HG03280 (cell line): ENCODE results near the gene SSNA1.

Experiments
- ATAC-seq: cut with Tn5 transposase; IDR thresholded peaks from one replicate; pipeline ENCODE4 v1.9.1; 2021; ENCODE audit warnings: mild to moderate bottlenecking, moderate library complexity; ENCODE audit not compliant: unreplicated experiment

Gene SSNA1, protein sequence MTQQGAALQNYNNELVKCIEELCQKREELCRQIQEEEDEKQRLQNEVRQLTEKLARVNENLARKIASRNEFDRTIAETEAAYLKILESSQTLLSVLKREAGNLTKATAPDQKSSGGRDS

DNA sequence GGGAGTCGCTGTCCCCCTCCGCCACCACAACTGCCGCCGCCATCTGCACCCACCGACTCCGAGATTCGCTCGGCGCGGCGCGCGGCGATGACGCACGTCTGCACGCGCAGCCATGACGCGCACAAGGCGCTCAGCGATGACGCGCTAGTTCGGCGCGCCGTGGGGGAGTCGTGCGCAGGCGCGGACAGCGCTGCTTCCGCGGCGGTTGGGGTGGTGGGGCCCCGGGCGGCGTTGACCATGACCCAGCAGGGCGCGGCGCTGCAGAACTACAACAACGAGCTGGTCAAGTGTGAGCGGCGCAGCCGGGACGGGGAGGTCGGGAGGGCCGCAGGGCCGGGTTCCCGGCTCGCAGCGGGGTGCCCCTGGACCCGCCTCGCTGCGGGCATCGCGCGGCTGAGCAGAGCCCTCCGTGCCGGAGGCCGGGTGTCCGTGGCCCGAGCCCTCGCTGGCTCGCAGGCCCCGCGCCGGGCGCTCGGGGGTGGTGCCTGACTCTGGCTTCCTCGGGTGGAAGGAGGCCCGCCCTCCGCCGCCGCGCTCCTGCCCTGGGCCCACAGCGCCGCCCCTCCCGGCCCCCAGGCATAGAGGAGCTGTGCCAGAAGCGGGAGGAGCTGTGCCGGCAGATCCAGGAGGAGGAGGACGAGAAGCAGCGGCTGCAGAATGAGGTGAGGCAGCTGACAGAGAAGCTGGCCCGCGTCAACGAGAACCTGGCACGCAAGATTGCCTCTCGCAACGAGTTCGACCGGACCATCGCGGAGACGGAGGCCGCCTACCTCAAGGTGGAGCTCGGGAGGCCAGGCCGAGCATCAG lies at the start of gene SSNA1, which contains the start of gene ANAPC2:
Gene SSNA1 (plus strand): TSS at position 187 of the 807 bp plus-strand sequence. CDS start 51 bp downstream, at position 238.
Gene ANAPC2 (minus strand): TSS at position 71 of the 807 bp plus-strand sequence. CDS start 28 bp downstream, at position 43.
- peak; percentile 77 for ATAC-seq

DNA sequence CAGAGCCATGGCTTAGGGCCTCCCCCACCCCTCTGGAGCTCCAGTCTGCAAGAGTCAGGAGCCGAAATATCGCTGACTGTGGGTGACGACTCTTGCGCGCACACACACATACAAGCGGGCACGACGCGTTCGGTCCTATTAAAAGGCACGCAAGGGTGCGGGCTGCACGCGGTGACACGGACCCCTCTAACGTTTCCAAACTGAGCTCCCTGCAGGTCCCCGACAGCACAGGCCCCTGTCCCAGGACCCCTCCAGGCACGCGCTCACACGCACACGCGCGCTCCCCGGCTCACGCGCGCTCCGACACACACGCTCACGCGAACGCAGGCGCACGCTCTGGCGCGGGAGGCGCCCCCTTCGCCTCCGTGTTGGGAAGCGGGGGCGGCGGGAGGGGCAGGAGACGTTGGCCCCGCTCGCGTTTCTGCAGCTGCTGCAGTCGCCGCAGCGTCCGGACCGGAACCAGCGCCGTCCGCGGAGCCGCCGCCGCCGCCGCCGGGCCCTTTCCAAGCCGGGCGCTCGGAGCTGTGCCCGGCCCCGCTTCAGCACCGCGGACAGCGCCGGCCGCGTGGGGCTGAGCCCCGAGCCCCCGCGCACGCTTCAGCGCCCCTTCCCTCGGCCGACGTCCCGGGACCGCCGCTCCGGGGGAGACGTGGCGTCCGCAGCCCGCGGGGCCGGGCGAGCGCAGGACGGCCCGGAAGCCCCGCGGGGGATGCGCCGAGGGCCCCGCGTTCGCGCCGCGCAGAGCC lies 49.6 kb upstream of the SSNA1 start, which contains the start of gene GRIN1:
Gene GRIN1 (plus strand): TSS at position 433 of the 746 bp plus-strand sequence. CDS start 333 bp downstream, outside the sequence.
- ATAC-seq, result no peak

DNA sequence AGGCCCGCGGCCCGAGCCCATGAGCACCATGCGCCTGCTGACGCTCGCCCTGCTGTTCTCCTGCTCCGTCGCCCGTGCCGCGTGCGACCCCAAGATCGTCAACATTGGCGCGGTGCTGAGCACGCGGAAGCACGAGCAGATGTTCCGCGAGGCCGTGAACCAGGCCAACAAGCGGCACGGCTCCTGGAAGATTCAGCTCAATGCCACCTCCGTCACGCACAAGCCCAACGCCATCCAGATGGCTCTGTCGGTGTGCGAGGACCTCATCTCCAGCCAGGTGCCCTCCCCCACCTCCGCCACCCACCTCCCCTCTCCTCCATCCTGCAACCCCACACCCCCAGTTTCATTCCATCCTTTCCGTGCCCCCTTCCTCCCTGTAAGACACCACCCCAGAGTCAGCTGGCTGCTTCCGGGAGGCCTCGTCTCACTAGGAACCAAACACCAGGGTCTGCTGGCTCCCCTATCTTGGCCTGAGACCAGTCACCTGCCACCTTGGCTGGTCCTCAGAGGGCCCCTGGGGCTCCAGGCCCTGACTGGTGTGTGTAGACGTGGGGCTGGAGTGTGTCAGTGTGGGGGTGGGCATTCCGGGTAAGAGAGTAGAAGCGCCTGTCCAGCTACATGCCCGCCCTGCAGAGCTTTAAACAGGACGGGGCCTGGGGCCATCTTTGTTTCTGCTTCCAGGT lies 48.9 kb upstream of the SSNA1 start:
- ATAC-seq, result no peak

DNA sequence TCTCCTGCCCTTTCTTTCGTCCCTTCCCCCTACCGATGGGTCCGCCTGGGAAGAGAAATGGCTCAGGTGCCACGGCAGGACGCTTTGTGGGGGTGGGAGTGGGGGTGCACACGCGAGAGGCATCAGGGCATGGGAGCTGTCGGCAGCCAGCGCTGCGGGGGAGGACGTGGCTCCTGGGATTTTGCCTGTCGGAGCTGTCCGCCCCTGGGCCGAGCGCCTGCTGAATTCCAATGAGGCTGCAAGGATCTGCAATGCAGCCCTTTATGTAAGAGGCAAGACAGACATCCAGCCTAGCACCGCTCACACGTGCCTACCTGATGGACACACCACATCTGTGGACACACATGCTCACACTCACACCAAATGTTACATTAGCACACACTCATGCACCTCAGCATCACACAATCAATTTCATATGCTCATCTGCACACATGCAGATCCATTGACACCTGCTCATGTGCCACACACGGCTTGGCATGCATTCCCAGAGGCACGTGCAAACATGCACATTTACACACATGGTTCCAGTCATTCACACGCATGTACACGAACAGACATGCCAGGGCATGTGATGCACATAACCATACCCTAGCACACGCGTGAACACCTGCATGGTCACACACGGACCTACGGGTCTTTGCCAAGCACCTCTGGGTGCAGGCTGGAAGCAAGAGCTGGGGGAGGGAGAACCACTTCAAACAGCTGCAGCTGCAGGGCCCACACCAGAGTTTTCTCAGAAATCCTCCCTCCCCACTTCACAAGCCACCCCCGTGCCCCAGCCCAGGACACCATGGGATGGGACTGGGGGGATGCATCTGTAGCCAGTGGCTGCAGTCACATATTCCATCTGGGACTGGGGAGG lies 48.1 kb upstream of the SSNA1 start:
- no peak for ATAC-seq

DNA sequence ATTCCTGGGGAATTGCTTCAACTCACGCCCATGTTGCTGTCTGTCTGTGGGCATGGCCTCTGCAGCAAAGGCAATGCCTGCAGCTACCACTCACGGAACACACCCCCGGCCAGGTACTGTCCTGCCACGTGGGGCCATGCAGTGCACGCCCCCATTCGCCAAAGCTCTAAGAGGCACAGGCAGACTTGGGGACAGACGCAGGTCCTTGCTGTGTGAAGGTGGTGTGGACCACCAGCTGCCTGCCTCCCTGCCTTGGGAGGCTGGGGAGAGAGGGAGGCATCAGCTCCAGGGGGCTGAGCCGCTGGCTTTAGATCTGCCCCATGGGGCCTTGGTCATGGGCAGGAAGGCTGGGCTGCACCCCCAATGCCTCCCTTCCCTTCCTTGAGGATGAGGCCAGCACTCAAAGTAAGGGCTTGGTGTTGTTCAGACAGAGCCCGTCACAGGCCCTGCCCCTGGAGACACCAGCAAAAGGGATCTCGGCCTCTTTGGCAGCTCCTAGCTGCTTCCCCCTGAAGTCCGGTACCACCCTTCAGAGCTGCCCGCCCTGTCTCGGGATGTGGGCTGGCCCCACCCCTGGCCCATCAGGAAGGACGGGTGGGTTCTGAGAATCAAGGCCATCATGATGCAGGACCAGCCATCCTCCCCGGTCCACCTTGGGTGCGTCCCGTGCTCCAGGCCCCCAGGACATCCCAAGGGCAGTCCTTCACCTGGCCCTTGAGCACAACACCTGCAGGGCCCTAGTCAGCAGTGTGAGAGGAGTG lies 47.2 kb upstream of the SSNA1 start:
- no peak for ATAC-seq

DNA sequence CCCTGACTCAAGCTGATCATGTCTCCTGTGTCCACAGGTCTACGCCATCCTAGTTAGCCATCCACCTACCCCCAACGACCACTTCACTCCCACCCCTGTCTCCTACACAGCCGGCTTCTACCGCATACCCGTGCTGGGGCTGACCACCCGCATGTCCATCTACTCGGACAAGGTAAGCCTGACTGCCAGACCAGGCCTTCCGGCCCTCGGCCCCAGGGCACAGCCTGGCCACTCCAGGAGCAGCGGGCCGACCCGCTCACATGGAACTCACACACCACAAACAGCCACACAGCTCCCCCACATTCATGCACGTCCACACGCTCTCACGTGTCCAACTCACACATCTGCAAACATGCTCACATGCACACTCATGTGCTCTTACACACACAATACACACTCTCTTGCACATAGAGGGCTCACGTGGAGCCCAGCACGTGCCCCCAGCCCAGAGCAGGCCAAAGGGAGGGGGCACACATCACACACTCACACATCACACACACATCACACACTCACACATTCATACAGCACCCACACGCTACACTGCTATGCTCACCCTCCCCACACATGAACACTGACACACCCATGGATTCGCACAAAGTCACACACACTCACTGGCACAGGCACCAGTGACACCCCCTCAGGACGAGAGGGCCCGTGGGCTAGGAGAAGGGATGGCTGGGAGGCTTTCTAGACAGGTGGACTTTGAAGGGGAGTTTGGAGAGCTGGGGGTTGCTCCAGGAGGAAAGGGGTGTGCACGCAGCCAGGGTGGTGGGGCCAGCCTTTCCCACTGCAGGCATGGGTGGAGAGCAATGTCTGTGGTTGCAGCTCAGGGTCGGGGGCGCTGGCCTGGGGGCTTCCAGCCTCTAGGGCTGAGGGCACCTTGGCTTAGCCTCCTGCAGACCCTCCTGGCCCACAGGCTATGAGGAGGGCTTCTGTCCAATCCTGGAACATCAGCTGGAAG lies 46.2 kb upstream of the SSNA1 start:
- no peak for ATAC-seq

DNA sequence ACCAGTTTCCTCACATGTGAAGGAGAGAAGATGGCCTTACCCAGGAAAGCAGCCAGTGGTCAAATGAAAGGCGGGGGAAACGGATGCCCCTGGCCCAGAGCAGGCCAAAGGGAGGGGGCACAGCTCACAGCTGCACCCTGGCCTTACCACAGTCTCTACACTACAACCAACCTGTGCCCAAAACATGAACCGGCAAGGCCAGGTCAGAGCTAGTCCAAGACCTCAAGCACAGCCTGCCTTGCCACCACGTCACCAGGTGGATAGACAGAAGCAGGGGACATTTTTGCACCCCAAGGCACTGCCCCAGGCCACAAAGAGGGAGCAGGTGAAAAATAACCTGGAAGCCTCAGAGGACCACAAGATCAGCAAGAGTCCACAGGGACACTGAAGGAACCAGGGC lies 45.0 kb upstream of the SSNA1 start:
- ATAC-seq, result no peak

DNA sequence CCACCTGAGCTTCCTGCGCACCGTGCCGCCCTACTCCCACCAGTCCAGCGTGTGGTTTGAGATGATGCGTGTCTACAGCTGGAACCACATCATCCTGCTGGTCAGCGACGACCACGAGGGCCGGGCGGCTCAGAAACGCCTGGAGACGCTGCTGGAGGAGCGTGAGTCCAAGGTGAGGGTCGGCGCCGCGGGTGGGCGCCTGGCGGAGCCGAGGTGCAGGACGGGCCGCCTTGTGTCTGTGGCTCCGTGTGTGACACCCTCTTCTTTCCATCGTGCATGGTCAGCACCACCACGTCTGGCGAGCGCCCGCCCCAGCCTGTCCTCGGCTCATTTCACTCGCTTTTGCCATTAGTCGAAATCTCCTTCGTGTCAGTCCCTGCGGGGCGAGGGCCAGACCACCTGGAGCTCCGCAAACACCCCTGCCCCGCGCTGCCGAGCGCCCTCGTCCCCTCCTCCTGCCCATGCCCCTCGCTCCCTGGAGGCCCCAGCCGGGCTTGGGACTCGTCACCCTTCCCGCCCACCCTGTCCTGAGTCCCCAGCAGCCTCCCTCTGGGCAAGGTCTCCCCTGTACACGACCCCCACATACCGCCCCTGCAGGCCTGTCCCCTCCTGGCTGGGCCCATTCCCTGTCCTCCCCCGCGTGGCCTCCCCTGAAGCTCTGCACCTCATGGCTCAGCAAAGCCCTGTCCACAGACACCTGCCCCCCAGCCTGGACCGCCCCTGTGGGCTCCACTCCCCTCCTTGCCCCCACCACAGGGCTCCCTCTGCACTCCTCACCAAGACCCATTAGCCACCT lies 42.5 kb upstream of the SSNA1 start:
- no peak for ATAC-seq

DNA sequence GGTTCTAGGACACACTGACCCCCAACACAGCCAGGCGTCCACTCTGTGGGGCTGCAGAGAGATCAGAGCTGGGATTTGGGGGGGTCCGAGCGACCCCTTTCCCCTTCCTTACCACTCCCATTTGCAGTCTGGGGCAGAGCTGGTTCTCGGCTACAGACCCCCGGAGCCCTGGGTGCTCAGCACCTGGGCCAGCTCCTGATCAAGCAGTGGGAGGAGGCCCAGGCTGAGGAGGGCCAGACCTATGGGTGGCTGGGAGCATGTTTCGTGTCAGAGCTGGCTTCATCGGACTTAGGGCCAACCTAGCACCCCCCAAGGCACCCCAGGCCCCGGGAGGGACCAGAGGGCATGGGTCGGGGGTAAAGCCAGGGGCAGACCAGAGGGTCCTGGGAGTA lies 42.0 kb upstream of the SSNA1 start:
- ATAC-seq, result no peak

DNA sequence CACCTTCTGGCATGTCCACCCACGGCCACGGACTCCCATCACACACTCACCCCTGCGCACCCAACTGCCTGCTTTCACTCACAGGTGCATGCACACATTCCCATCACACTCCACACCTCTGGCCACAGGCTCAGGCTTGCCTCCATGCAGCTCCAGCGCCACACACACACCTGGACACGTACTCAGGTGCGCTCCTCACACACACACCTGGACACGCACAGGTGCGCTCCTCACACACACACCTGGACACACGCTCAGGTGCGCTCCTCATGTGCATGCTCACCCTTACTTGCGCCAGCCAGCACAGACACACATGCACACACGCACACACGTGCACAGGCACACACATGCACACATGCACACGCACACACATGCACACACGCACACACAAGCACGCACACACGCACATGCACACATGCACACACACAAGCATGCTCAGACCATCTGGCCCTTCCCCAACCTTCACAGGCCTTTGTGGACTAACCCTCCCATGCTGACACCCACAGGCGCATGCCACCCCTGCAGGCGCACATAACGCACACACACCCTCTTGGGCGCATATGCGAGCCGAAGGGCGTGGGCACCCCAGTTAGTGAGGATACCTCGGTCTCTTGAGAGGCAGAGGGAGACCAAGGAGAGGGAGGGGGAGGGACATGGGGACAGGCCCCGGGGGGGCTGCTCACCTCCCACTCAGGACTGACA lies 41.2 kb upstream of the SSNA1 start:
- ATAC-seq, result no peak

DNA sequence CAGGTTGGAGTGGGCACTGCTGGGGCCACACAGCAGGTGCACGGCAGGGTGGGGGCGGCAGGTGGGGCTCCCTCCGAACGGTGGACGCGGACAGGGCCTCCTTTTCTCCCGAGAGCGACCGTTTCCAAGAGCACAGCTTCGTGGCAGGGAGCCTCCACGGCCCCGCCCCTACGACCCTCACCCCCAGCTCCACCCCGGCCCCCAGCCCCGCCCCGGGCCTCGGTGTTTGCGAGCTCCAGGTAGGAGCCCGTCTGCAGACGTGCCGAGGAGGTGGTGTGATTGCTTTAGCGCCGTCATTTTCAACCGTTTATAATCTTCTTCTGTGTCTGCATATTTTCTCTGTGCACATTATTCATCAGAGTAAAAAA lies 40.7 kb upstream of the SSNA1 start:
- ATAC-seq, result no peak

DNA sequence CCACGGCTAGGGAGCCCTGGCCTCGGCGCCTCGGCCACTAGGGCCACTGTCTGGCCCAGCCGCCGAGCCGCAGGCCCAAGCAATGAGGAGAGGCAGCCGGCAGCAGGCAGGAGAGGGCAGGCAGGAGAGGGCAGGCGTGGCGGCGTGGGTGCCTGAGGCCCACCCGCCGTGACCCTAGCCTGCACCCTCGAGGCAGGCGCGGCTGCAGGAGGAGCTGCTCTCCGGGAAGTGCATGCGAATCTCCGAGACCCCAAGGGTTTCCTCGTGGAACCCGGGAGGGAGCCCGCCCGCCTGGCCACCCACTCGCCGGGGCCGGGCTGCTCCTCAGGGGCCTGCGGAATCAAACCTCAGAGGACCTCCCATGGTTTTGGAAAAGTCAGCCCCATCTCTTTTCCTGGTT lies 40.2 kb upstream of the SSNA1 start:
- ATAC-seq, result no peak

DNA sequence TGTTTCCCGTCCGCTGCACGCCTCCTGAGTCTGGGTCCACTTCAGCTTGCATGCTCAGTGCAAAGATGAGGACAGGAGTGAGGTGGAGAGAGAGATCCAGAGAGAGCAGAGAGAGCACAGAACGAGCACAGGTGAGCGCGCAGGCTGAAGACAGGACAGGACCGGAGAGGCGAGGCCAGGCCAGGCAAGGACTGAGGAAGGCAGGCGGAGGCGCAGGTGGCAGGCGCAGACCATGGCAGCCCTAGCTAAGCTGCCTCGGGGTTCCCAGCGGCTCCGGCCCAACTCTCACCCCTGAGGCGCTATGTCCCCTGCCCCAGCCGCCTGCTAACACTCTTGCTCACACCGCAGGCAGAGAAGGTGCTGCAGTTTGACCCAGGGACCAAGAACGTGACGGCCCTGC lies 39.8 kb upstream of the SSNA1 start:
- ATAC-seq, result no peak

DNA sequence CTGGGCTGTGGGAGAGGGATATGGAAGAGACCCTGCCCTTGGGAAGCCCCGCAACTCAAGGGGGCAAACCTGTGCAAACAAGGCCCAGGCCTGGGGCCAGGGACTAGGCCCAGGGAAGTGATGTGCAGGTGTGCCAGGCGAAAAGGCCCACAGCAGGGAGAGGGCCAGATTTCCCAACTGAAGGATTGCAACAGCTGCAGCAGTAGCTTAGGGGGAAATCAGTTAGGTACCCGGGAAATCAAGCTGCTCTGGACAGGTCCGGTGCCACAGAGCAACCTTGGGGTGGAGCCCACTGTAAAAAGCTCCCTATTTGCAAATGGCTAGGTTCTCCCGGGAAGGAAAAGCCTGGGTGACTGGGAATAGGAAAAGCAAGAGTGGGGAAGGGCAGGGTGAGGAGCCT lies 39.1 kb upstream of the SSNA1 start:
- ATAC-seq, result no peak

DNA sequence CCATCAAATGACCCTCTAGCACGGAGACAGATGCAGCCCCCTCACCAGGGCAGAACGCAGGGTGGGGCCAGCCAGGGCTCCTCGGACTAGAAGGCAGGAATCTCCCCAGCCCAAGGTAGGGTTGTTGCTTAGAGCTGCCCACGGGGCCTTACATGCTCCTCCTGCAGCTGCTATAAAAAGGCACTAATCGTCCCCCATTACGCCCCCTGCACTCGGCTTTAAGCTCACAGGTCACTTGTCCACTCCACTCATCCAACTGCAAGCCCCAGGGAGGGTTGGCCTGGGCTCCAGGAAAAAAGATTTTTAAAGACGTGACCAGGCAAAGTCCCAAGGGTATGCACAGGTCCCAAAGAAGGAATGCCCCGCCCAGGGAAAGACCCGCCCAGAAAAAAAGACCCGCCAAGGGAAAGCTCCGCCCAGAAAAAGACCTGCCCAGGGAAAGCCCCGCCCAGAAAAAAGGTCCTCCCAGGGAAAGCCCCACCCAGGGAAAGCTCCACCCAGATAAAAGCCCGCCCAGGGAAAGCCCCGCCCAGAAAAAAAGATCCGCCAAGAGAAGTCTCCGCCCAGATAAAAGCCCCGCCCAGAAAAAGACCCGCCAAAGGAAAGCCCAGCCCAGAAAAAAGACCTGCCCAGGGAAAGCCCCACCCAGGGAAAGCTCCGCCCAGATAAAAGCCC lies 38.4 kb upstream of the SSNA1 start:
- ATAC-seq, result peak; percentile 27
